ENCODE results near the gene CNTLN. TPM values are rescaled to one million over a fixed set of nuclear protein-coding genes. Genes with fewer than 3 reads are reported as not detected.

The CNTLN gene
- total RNA-seq, 1 experiment from 2014 or later, result 6.7 TPM

DNA sequence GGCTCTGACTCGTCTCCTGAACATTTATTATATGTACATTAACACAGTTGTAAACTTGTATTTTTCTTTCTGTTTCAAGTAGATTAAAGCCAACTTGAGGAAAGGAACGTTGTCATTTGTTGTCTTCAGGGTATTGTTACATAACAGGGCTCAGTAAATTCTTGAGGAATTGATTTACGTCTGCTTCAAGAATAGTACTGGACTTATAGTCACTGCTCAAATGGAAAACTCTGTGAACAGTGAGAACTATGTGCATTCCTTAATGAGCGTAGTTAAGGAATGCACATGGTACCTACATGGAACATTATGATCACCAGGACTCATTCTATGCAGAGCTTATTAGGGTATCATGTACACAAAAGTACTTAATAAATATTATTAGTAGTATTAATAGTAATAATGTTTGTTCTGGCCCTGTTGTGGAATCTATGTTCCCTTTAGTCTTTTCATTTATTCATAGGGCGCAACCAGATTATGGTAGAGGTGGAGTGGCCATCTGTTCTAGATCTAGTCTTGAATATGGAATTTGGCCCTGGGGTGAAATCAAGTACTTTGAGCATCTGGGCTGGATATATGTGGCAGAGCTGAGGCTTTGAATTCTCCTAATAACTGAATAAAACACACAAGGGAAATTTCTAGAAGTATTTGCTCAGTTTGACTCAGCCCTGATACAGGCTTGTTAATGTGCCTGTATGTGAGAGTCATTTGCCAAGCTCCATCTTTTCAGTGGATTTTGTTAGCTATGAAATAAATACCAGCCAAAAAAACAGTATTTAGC, 335.4 kb downstream of the CNTLN start:
- Mint-ChIP-seq H3K27ac (ENCODE audit: low read depth, unreplicated experiment) (no peak overlapping the region), H3K27me3 (ENCODE audit: insufficient read depth, unreplicated experiment) (no peaks in the 10 kb centered on the region), H3K9me3 (ENCODE audit: unreplicated experiment) (no peaks in the 10 kb centered on the region), H3K4me3 (ENCODE audit: unreplicated experiment) (no peak overlapping the region), H3K4me1 (ENCODE audit: insufficient read depth, unreplicated experiment) (no peaks in the 10 kb centered on the region), H3K36me3 (ENCODE audit: insufficient read depth, unreplicated experiment) (peaks cover 19% of the 10 kb centered on the region)
- no TSS peak for BruUV-seq (replicated peaks)
- POLR2A ChIA-PET, result no interaction called here
- CTCF ChIA-PET, result interaction anchor here (0.9 kb wide), 1 partner anchor 407 kb away, joined by 3 read pairs; no protein-coding TSS in a partner anchor
- TF ChIP-seq, protein P1, sequence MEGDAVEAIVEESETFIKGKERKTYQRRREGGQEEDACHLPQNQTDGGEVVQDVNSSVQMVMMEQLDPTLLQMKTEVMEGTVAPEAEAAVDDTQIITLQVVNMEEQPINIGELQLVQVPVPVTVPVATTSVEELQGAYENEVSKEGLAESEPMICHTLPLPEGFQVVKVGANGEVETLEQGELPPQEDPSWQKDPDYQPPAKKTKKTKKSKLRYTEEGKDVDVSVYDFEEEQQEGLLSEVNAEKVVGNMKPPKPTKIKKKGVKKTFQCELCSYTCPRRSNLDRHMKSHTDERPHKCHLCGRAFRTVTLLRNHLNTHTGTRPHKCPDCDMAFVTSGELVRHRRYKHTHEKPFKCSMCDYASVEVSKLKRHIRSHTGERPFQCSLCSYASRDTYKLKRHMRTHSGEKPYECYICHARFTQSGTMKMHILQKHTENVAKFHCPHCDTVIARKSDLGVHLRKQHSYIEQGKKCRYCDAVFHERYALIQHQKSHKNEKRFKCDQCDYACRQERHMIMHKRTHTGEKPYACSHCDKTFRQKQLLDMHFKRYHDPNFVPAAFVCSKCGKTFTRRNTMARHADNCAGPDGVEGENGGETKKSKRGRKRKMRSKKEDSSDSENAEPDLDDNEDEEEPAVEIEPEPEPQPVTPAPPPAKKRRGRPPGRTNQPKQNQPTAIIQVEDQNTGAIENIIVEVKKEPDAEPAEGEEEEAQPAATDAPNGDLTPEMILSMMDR (IDR thresholded peaks at IDR 0.05; ENCODE audit: unreplicated experiment), result no peak
- intact Hi-C loops (cut with micrococcal nuclease), result no loop called here
- DNase-seq (ENCODE audit: unreplicated experiment), result no peak

DNA sequence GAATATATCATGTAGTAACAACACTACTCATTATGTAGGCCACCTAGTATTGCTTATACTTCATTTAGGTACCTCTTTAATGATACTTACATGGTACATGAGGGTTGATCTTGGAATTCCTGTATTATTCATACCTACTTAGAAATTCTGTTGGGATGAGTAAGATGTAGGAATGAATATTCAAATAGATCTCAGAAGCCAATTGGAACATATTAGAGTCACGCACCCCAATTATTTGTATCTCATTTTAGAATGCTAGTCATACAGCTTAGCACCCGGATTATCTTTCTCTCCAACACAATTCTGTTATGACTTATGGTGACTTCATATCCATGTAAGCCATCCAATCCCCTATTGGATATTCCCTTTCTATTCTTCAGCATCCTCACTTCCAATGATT, 337.3 kb downstream of the CNTLN start:
- POLR2A ChIA-PET, result no interaction called here
- H3K36me3 Mint-ChIP-seq (ENCODE audit: insufficient read depth, unreplicated experiment), result peaks cover 16% of the 10 kb centered on the region
- TF ChIP-seq, protein P1 (IDR thresholded peaks at IDR 0.05; ENCODE audit: unreplicated experiment), result no peak
- H3K27me3 Mint-ChIP-seq (ENCODE audit: insufficient read depth, unreplicated experiment), result no peaks in the 10 kb centered on the region
- H3K27ac Mint-ChIP-seq (ENCODE audit: low read depth, unreplicated experiment), result no peak overlapping the region
- intact Hi-C loops (cut with micrococcal nuclease), result no loop called here
- H3K4me3 Mint-ChIP-seq (ENCODE audit: unreplicated experiment), result no peak overlapping the region
- no peak for DNase-seq (ENCODE audit: unreplicated experiment)
- H3K9me3 Mint-ChIP-seq (ENCODE audit: unreplicated experiment), result no peaks in the 10 kb centered on the region
- BruUV-seq (replicated peaks), result no TSS peak
- no peaks in the 10 kb centered on the region for H3K4me1 Mint-ChIP-seq (ENCODE audit: insufficient read depth, unreplicated experiment)
- CTCF ChIA-PET, result interaction anchor here (1.2 kb wide), 1 partner anchor 9 kb away, joined by 4 read pairs; no protein-coding TSS in a partner anchor

DNA sequence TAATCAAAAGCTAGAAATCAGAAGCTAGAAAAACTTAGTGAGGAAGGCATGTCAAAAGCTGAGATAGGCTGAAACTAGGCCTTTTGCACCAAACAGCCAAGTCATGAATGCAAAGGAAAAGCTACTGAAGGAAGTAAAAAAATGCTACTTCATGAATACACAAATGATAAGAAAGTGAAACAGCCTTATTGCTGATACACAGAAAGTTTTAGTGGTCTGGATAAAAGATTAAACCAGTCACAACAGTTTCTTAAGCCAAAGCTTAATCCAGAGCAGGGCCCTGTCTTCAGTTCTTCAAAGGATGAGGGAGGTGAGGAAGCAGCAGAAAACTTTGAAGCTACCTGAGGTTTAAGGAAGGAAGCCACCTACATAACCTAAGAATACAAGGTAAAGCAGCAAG, 341.6 kb downstream of the CNTLN start:
- Mint-ChIP-seq H3K27ac (ENCODE audit: low read depth, unreplicated experiment) (no peak overlapping the region), H3K36me3 (ENCODE audit: insufficient read depth, unreplicated experiment) (peaks cover 5% of the 10 kb centered on the region), H3K4me3 (ENCODE audit: unreplicated experiment) (no peak overlapping the region), H3K4me1 (ENCODE audit: insufficient read depth, unreplicated experiment) (no peaks in the 10 kb centered on the region), H3K9me3 (ENCODE audit: unreplicated experiment) (no peaks in the 10 kb centered on the region), H3K27me3 (ENCODE audit: insufficient read depth, unreplicated experiment) (no peaks in the 10 kb centered on the region)
- TF ChIP-seq, protein P1 (IDR thresholded peaks at IDR 0.05; ENCODE audit: unreplicated experiment), result no peak
- ChIA-PET POLR2A (no interaction called here), CTCF (interaction anchor here (0.8 to 2.8 kb wide), 4 partner anchors 12 to 413 kb away, joined by 3 to 11 read pairs (median 4); no protein-coding TSS in a partner anchor)
- intact Hi-C loops (cut with micrococcal nuclease), result no loop called here
- BruUV-seq (replicated peaks), result no TSS peak
- no peak for DNase-seq (ENCODE audit: unreplicated experiment)

DNA sequence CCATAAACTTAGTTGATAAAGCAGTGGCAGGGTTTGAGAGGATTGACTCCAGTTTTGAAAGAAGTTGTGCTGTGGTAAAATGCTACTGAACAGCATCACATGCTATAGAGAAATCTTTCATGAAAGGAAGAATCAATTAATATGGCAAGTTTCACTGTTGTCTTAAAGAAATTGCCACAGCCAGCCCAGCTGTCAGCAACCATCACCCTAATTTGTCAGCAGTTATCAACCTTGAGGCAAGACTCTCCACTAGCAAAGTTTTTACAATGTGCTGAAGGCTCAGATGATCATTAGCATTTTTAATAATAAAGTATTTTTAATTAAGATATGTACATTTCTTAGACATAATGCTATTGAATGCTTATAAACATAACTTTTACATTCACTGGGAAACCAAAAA, 343.0 kb downstream of the CNTLN start:
- Mint-ChIP-seq H3K4me3 (ENCODE audit: unreplicated experiment) (no peak overlapping the region), H3K27me3 (ENCODE audit: insufficient read depth, unreplicated experiment) (no peaks in the 10 kb centered on the region), H3K9me3 (ENCODE audit: unreplicated experiment) (no peaks in the 10 kb centered on the region), H3K27ac (ENCODE audit: low read depth, unreplicated experiment) (no peak overlapping the region), H3K4me1 (ENCODE audit: insufficient read depth, unreplicated experiment) (no peaks in the 10 kb centered on the region), H3K36me3 (ENCODE audit: insufficient read depth, unreplicated experiment) (peaks cover 5% of the 10 kb centered on the region)
- TF ChIP-seq, protein P1 (IDR thresholded peaks at IDR 0.05; ENCODE audit: unreplicated experiment), result no peak
- DNase-seq (ENCODE audit: unreplicated experiment), result no peak
- ChIA-PET POLR2A (no interaction called here), CTCF (interaction anchor here (1.6 kb wide), 1 partner anchor 415 kb away, joined by 4 read pairs; no protein-coding TSS in a partner anchor)
- intact Hi-C loops (cut with micrococcal nuclease), result no loop called here
- no TSS peak for BruUV-seq (replicated peaks)
